H1 (cell line): ENCODE results near the gene TIE1. TPM values are rescaled to one million over a fixed set of nuclear protein-coding genes. Genes with fewer than 3 reads are reported as not detected.

Experiments used
- CTCF ChIA-PET: fragments of 300-600 bp; sonication (Branson Sonifier 250); formaldehyde crosslinking; loops from one replicate; lab custom pipeline; 2021; ENCODE audit not compliant: partially characterized antibody; lab: Charles Lee
- POLR2A ChIA-PET: fragments of 300-600 bp; sonication (Branson Sonifier 250); formaldehyde crosslinking; loops from one replicate; lab custom pipeline; 2021; ENCODE audit warnings: inconsistent platforms; ENCODE audit not compliant: partially characterized antibody; lab: Charles Lee
- DNase-seq, 2 experiments: peaks; one replicate each; pipeline versions ENCODE4 v3.0.0 to v3.0.0-alpha.2; 2010 to 2022; ENCODE audit warnings: low spot score in 2 of 2, low read depth in 1 of 2, mixed read lengths in 1 of 2
- FAIRE-seq: peaks from 2 replicates; lab custom pipeline; 2011; peaks lifted over from hg19 to GRCh38; lab: Jason Lieb, UNC
- H2AFZ ChIP-seq: 2 replicates; pipeline ENCODE4 v1.8.1; 2012; ENCODE audit warnings: low read length, inconsistent platforms
- H2AK5ac ChIP-seq: 2 replicates; pipeline ENCODE4 v1.6.1; 2013; ENCODE audit warnings: low read depth, low read length
- H2BK120ac ChIP-seq: replicated peaks from 2 replicates; pipeline ENCODE3; 2013; ENCODE audit warnings: low read depth, low read length, inconsistent platforms
- H2BK12ac ChIP-seq: 2 replicates; pipeline ENCODE4 v1.6.1; 2013; ENCODE audit warnings: low read depth, low read length
- H2BK15ac ChIP-seq: 2 replicates; pipeline ENCODE4 v1.6.1; 2013; ENCODE audit warnings: low read length
- H2BK20ac ChIP-seq: 2 replicates; pipeline ENCODE4 v1.6.1; 2013; ENCODE audit warnings: low read length
- H2BK5ac ChIP-seq: 2 replicates; pipeline ENCODE4 v1.6.1; 2013; ENCODE audit warnings: low read depth, low read length
- H3K14ac ChIP-seq: 2 replicates; pipeline ENCODE4 v1.6.1; 2013; ENCODE audit warnings: inconsistent platforms; ENCODE audit not compliant: insufficient read length
- H3K18ac ChIP-seq: 2 replicates; pipeline ENCODE4 v1.6.1; 2013; ENCODE audit warnings: low read length; ENCODE audit errors: extremely low read depth
- H3K23ac ChIP-seq: 2 replicates; pipeline ENCODE4 v1.6.1; 2013; ENCODE audit warnings: inconsistent platforms; ENCODE audit not compliant: insufficient read length
- H3K23me2 ChIP-seq: 2 replicates; pipeline ENCODE4 v1.6.1; 2013; ENCODE audit warnings: low read depth, low read length
- H3K27ac ChIP-seq: 2 replicates; pipeline ENCODE4 v1.6.1; 2011; ENCODE audit warnings: low read depth, low read length, inconsistent platforms
- H3K27me3 ChIP-seq, 4 experiments: replicated peaks in 1 of 4; 1 replicate in 1 of 4; 2 replicates in 3 of 4; pipeline versions ENCODE4 v1.6.1 to v1.8.1; 2011 to 2013; ENCODE audit warnings: low read length in 3 of 4, mild to moderate bottlenecking in 3 of 4, inconsistent platforms in 2 of 4, mixed read lengths in 2 of 4, moderate library complexity in 1 of 4; ENCODE audit not compliant: control insufficient read depth in 3 of 4, insufficient read depth in 3 of 4; ENCODE audit errors: extremely low read depth in 1 of 4
- H3K36me3 ChIP-seq, 4 experiments: 2 replicates each; pipeline versions ENCODE4 v1.6.1 to v1.8.1; 2011 to 2013; ENCODE audit warnings: mild to moderate bottlenecking in 4 of 4, low read length in 3 of 4, moderate library complexity in 2 of 4, control low read depth in 1 of 4, inconsistent platforms in 1 of 4; ENCODE audit not compliant: insufficient read depth in 4 of 4, control insufficient read depth in 2 of 4
- H3K4ac ChIP-seq: replicated peaks from 2 replicates; pipeline ENCODE3; 2013; ENCODE audit warnings: low read length, low read depth, mixed read lengths, inconsistent platforms; ENCODE audit not compliant: insufficient read length
- H3K4me1 ChIP-seq, 4 experiments: replicated peaks in 1 of 4; 1 replicate in 1 of 4; 2 replicates in 3 of 4; pipeline versions ENCODE4 v1.6.1 to v1.8.1; 2011 to 2013; ENCODE audit warnings: low read length in 3 of 4, inconsistent platforms in 2 of 4, mixed read lengths in 1 of 4; ENCODE audit not compliant: insufficient read depth in 4 of 4, control insufficient read depth in 3 of 4
- H3K4me2 ChIP-seq, 2 experiments: 2 replicates each; pipeline versions ENCODE4 v1.6.1 to v1.8.1; 2011 to 2013; ENCODE audit warnings: low read depth in 2 of 2, low read length in 2 of 2, control low read depth in 1 of 2, inconsistent platforms in 1 of 2, mild to moderate bottlenecking in 1 of 2; ENCODE audit not compliant: insufficient read depth in 1 of 2
- H3K4me3 ChIP-seq, 4 experiments: fragments of 200-600, 300-600 bp in 1 of 4; sonication (generic), shearing (Covaris generic), sonication (Bioruptor Twin) in 1 of 4; 2 replicates each; pipeline versions ENCODE4 v1.5.1 to v1.8.1; 2011 to 2016; ENCODE audit warnings: low read length in 4 of 4, low read depth in 3 of 4, control low read depth in 2 of 4, inconsistent platforms in 2 of 4, mild to moderate bottlenecking in 2 of 4, mixed read lengths in 1 of 4, moderate library complexity in 1 of 4; ENCODE audit not compliant: insufficient read depth in 2 of 4; ENCODE audit errors: extremely low read depth in 1 of 4
- H3K56ac ChIP-seq: replicated peaks from 2 replicates; pipeline ENCODE3; 2013; ENCODE audit warnings: low read depth, mild to moderate bottlenecking, mixed read lengths, low read length, inconsistent platforms; ENCODE audit not compliant: insufficient read length
- H3K79me1 ChIP-seq: 2 replicates; pipeline ENCODE4 v1.6.1; 2013; ENCODE audit warnings: low read depth, low read length, control low read depth
- H3K79me2 ChIP-seq, 2 experiments: 2 replicates each; pipeline versions ENCODE4 v1.6.1 to v1.8.1; 2012 to 2013; ENCODE audit warnings: low read length in 2 of 2, mild to moderate bottlenecking in 2 of 2, inconsistent platforms in 1 of 2; ENCODE audit not compliant: insufficient read depth in 2 of 2, control insufficient read depth in 1 of 2
- H3K9ac ChIP-seq, 4 experiments: replicated peaks in 1 of 4; 1 replicate in 1 of 4; 2 replicates in 3 of 4; pipeline versions ENCODE4 v1.6.1 to v1.8.1; 2011 to 2013; ENCODE audit warnings: low read depth in 3 of 4, low read length in 3 of 4, control low read depth in 2 of 4, mild to moderate bottlenecking in 2 of 4, moderate library complexity in 2 of 4, inconsistent platforms in 1 of 4; ENCODE audit errors: extremely low read depth in 1 of 4
- H3K9me3 ChIP-seq, 2 experiments: 2 replicates each; pipeline versions ENCODE4 v1.6.1 to v1.8.1; 2012 to 2013; ENCODE audit warnings: mild to moderate bottlenecking in 2 of 2, moderate library complexity in 2 of 2, control low read depth in 1 of 2, inconsistent platforms in 1 of 2, low read depth in 1 of 2, low read length in 1 of 2, mixed read lengths in 1 of 2; ENCODE audit not compliant: insufficient read depth in 2 of 2
- H4K20me1 ChIP-seq, 2 experiments: replicated peaks in 1 of 2; 2 replicates each; pipeline versions ENCODE3 to v1.8.1; 2011 to 2013; ENCODE audit warnings: inconsistent platforms in 2 of 2, low read length in 2 of 2, mild to moderate bottlenecking in 1 of 2; ENCODE audit not compliant: insufficient read depth in 2 of 2, control insufficient read depth in 1 of 2
- H4K5ac ChIP-seq: 2 replicates; pipeline ENCODE4 v1.6.1; 2013; ENCODE audit warnings: low read length, low read depth, mixed read lengths, inconsistent platforms; ENCODE audit not compliant: insufficient read length
- H4K8ac ChIP-seq: 2 replicates; pipeline ENCODE4 v1.8.0; 2013; ENCODE audit warnings: mild to moderate bottlenecking, moderate library complexity, low read length, inconsistent platforms; ENCODE audit not compliant: insufficient read depth; ENCODE audit errors: extremely low read depth
- H4K91ac ChIP-seq: replicated peaks from 2 replicates; pipeline ENCODE3; 2013; ENCODE audit warnings: low read length, mixed read lengths, inconsistent platforms; ENCODE audit not compliant: insufficient read length
- ATF3 ChIP-seq: IDR thresholded peaks from 2 replicates; pipeline ENCODE4 v1.6.1; 2011; ENCODE audit warnings: low read depth, mild to moderate bottlenecking, low read length; ENCODE audit not compliant: insufficient read depth
- CHD1 ChIP-seq: IDR thresholded peaks from 2 replicates; pipeline ENCODE4 v1.6.1; 2012; ENCODE audit warnings: low read depth, low read length, improper control_type of control experiment
- CHD2 ChIP-seq: IDR thresholded peaks from 2 replicates; pipeline ENCODE4 v1.6.1; 2012; ENCODE audit warnings: low read length, improper control_type of control experiment
- GABPA ChIP-seq: IDR thresholded peaks from 2 replicates; pipeline ENCODE4 v1.6.1; 2011; ENCODE audit warnings: mild to moderate bottlenecking, low read length, moderate library complexity, borderline replicate concordance; ENCODE audit not compliant: insufficient read depth
- HDAC6 ChIP-seq: IDR thresholded peaks from one replicate; pipeline ENCODE4 v1.7.1; 2012; ENCODE audit warnings: low read depth, mild to moderate bottlenecking, inconsistent platforms, low read length, moderate library complexity
- MAX ChIP-seq: IDR thresholded peaks from 2 replicates; pipeline ENCODE4 v1.6.1; 2012; ENCODE audit warnings: inconsistent platforms
- POU5F1 ChIP-seq: IDR thresholded peaks from 2 replicates; pipeline ENCODE4 v1.6.1; 2011; ENCODE audit warnings: low read depth, mild to moderate bottlenecking, low read length, moderate library complexity
- RNF2 ChIP-seq: fragments of 200-900, 300-1000 bp; sonication (generic); IDR thresholded peaks from 2 replicates; pipeline ENCODE4 v1.7.1; 2016; ENCODE audit warnings: borderline replicate concordance, low read depth, mild to moderate bottlenecking, antibody characterized with exemption, low read length; ENCODE audit not compliant: poor library complexity, severe bottlenecking; ENCODE audit errors: missing control alignments
- SAP30 ChIP-seq: fragments of 300-600 bp; sonication (generic); IDR thresholded peaks from 2 replicates; pipeline ENCODE4 v1.7.1; 2012; ENCODE audit warnings: low read length, moderate library complexity, mild to moderate bottlenecking, inconsistent platforms; ENCODE audit not compliant: insufficient read depth, insufficient replicate concordance
- SP4 ChIP-seq: IDR thresholded peaks from 2 replicates; pipeline ENCODE4 v1.6.1; 2012; ENCODE audit warnings: low read length, inconsistent platforms
- SRF ChIP-seq: IDR thresholded peaks from 2 replicates; pipeline ENCODE4 v1.6.1; 2011; ENCODE audit warnings: mild to moderate bottlenecking, low read depth, low read length, moderate library complexity
- SUZ12 ChIP-seq: fragments of 200-600 bp; sonication (generic); IDR thresholded peaks from 2 replicates; pipeline ENCODE4 v1.6.1; 2012; ENCODE audit warnings: mild to moderate bottlenecking, inconsistent platforms, low read length, moderate library complexity, mixed read lengths
- TAF1 ChIP-seq: IDR thresholded peaks from 2 replicates; pipeline ENCODE4 v1.6.1; 2011; ENCODE audit warnings: mild to moderate bottlenecking, low read depth, low read length
- WGBS, 2 experiments: shearing (Covaris generic) in 1 of 2; methylation state at CpG; one replicate each; pipeline versions ENCODE4 v1.1.6 to v1.1.7; 2013 to 2015; ENCODE audit warnings: low lambda C conversion rate in 2 of 2, mixed read lengths in 2 of 2, inconsistent platforms in 1 of 2, low coverage in 1 of 2, missing lambda C conversion rate in 1 of 2; ENCODE audit not compliant: insufficient replicate concordance in 2 of 2, insufficient coverage in 1 of 2, insufficient read length in 1 of 2; ENCODE audit errors: extremely low coverage in 1 of 2, missing lambda C conversion rate in 1 of 2; 5-methylcytosine and 5-hydroxymethylcytosine counted together
- polyA plus RNA-seq, 7 experiments: library from polyadenylated mRNA; depleted of rRNA in 3 of 7; stranded (reverse) in 5 of 7; unstranded in 2 of 7; fragments of >200 nt in 5 of 7; fragments of 200-250 nt in 2 of 7; gene quantifications; 1 replicate in 5 of 7; 2 replicates in 1 of 7; 4 replicates in 1 of 7; pipeline versions ENCODE4 v1.2.1 to v1.2.3, GENCODE V29; 2011 to 2013; ENCODE audit warnings: missing spikeins in 2 of 7, mixed read lengths in 2 of 7
- total RNA-seq: library from RNA; stranded (reverse); fragmentation: NEBNext Ultra II Directional; extraction: Animal tissue kit (Norgen Biotek cat#: 25700); gene quantifications from 2 replicates; pipeline ENCODE4 v1.2.1, GENCODE V29; 2021

The TIE1 gene
- total and polyA plus RNA-seq, 2 of the 8 experiments (the other 6 are each of a cell fraction or from before 2014, with no cell fraction given), result 0.74 to 2.2 TPM

GRCh38 chr1:43274804-43275180 lies 26.0 kb upstream of the TIE1 start:
- H3K4ac ChIP-seq, result no peak overlapping the region
- H2BK120ac ChIP-seq, result no peak overlapping the region
- peaks cover 2 to 12% (median 6%) of the 10 kb centered on the region in 4 experiments; a peak in 6 of 8 replicates for H3K36me3 ChIP-seq
- ChIA-PET POLR2A (interaction anchor here (1.6 kb wide), 1 partner anchor 83 kb away, joined by 4 read pairs; the partner anchor contains the start of gene CDC20), CTCF (interaction anchor here (2.7 kb wide), 1 partner anchor 11 kb away, joined by 10 read pairs; the partner anchor contains the start of gene C1orf210)
- no peak for DNase-seq
- H4K20me1 ChIP-seq, result no peaks in the 10 kb centered on the region
- H3K27me3 ChIP-seq, result no peaks in the 10 kb centered on the region
- peaks cover 0 to 11% (median 3%) of the 10 kb centered on the region in 4 experiments; a peak in 4 of 7 replicates for H3K4me1 ChIP-seq
- peaks cover 5% of the 10 kb centered on the region; the same call in 1 of the 2 replicates for H3K23me2 ChIP-seq
- H2AFZ ChIP-seq, result no peak overlapping the region
- no peak overlapping the region for H3K14ac ChIP-seq
- H3K27ac ChIP-seq, result no peak overlapping the region
- WGBS, 2 experiments, result 90% methylated on average over 8 of the region's 8 CpGs; no CpG with 5 or more reads in 1 of the 2 experiments
- no peak overlapping the region for H3K9ac ChIP-seq
- no peaks in the 10 kb centered on the region for H3K9me3 ChIP-seq
- H3K4me3 ChIP-seq, result no peak overlapping the region
- no peak overlapping the region for H4K91ac ChIP-seq
- no peak overlapping the region for H2AK5ac ChIP-seq
- H4K8ac ChIP-seq, result no peak overlapping the region
- no peak overlapping the region for H2BK15ac ChIP-seq
- no peak overlapping the region for H2BK12ac ChIP-seq
- H3K79me1 ChIP-seq, result peaks cover 3% of the 10 kb centered on the region
- no peak overlapping the region for H3K56ac ChIP-seq
- no peak overlapping the region for H2BK20ac ChIP-seq
- H3K18ac ChIP-seq, result no peak overlapping the region
- no peak overlapping the region; the same call in 1 of the 2 replicates for H2BK5ac ChIP-seq
- no peak for FAIRE-seq
- H3K4me2 ChIP-seq, result no peak overlapping the region
- no peak overlapping the region for H3K23ac ChIP-seq
- H3K79me2 ChIP-seq, result 0 out of 4 replicates have a peak, but pooled peaks cover 0 to 3% of the 10 kb centered on the region in 2 experiments
- H4K5ac ChIP-seq, result no peak overlapping the region
- TF ChIP-seq CHD2 (no peak), SUZ12 (no peak), POU5F1 (no peak), ATF3 (no peak), SRF (no peak), HDAC6 (no peak), RNF2 (no peak), TAF1 (no peak), GABPA (no peak), CHD1 (no peak), MAX (no peak), SAP30 (no peak), SP4 (no peak)
